GM12878 (cell line): ENCODE data around the gene DLX6. TPM values are rescaled to one million over a fixed set of nuclear protein-coding genes. Genes with fewer than 3 reads are reported as not detected.

Source experiments
- ATAC-seq: fragments of 200-7000 bp; cut with Tn5 transposase; 3 replicates; pipeline ENCODE4 v1.9.1; 2020; ENCODE audit warnings: mild to moderate bottlenecking, moderate library complexity
- BruUV-seq: library from RNA; stranded (reverse); fragments of 400-500 nt; replicated peaks from 2 replicates; lab custom pipeline; 2021; lab: Mats Ljungman, UMichigan
- CTCF ChIA-PET: fragments of 300-600 bp; sonication (Branson Sonifier 250); formaldehyde crosslinking; extraction: SDS; loops from one replicate; lab custom pipeline; 2021; ENCODE audit warnings: inconsistent platforms; lab: Yijun Ruan, JAX
- POLR2A ChIA-PET: fragments of 350-600 bp; formaldehyde crosslinking; extraction: SDS; loops from one replicate; lab custom pipeline; 2021; ENCODE audit warnings: inconsistent platforms; lab: Charles Lee
- RAD21 ChIA-PET: fragments of 300-600 bp; sonication (Branson Sonifier 250); formaldehyde crosslinking; loops from one replicate; lab custom pipeline; 2023; ENCODE audit warnings: antibody characterized with exemption; ENCODE audit not compliant: unreplicated experiment; lab: Charles Lee
- SMC1A ChIA-PET: fragments of 300-600 bp; sonication (Branson Sonifier 250); formaldehyde crosslinking; loops from one replicate; lab custom pipeline; 2023; ENCODE audit not compliant: unreplicated experiment, uncharacterized antibody; lab: Charles Lee
- DNase-seq: peaks from one replicate; pipeline ENCODE4 v3.0.0-alpha.2; 2011; ENCODE audit warnings: low read depth, low spot score
- FAIRE-seq: peaks from 3 replicates; lab custom pipeline; 2011; peaks lifted over from hg19 to GRCh38; lab: Jason Lieb, UNC
- H2AFZ ChIP-seq: 2 replicates; pipeline ENCODE4 v1.6.0; 2011; ENCODE audit warnings: low read depth, low read length, control low read depth; ENCODE audit not compliant: control insufficient read depth
- H3K27ac ChIP-seq: 2 replicates; pipeline ENCODE4 v1.5.1; 2011; ENCODE audit warnings: control low read depth; ENCODE audit not compliant: control insufficient read depth, insufficient read depth
- H3K27me3 ChIP-seq, 2 experiments: replicated peaks in 1 of 2; 2 replicates each; pipeline versions ENCODE4 v1.6.0 to v1.6.1; 2011; ENCODE audit warnings: low read length in 1 of 2; ENCODE audit not compliant: control insufficient read depth in 2 of 2, insufficient read depth in 2 of 2
- H3K36me3 ChIP-seq, 2 experiments: 2 replicates each; pipeline ENCODE4 v1.5.1; 2011; ENCODE audit warnings: low read length in 1 of 2; ENCODE audit not compliant: control insufficient read depth in 2 of 2, insufficient read depth in 2 of 2
- H3K4me1 ChIP-seq: 2 replicates; pipeline ENCODE4 v1.6.1; 2011; ENCODE audit warnings: mild to moderate bottlenecking, low read length, moderate library complexity, mixed read lengths; ENCODE audit not compliant: control insufficient read depth, insufficient read depth
- H3K4me2 ChIP-seq: 2 replicates; pipeline ENCODE4 v1.6.0; 2011; ENCODE audit warnings: control low read depth; ENCODE audit not compliant: control insufficient read depth, insufficient read depth
- H3K4me3 ChIP-seq: fragments of 200-600 bp; sonication (generic); 2 replicates; pipeline ENCODE4 v1.5.1; 2016
- H3K79me2 ChIP-seq: 2 replicates; pipeline ENCODE4 v1.6.0; 2011; ENCODE audit warnings: low read length; ENCODE audit not compliant: control insufficient read depth, insufficient read depth
- H3K9ac ChIP-seq: 2 replicates; pipeline ENCODE4 v1.8.0; 2011; ENCODE audit warnings: low read length, control low read depth, mixed read lengths; ENCODE audit not compliant: control insufficient read depth, insufficient read depth
- H3K9me3 ChIP-seq: replicated peaks from 3 replicates; pipeline ENCODE4 v1.5.1; 2011; ENCODE audit warnings: mild to moderate bottlenecking, low read length; ENCODE audit not compliant: control insufficient read depth, insufficient read depth
- H4K20me1 ChIP-seq: 2 replicates; pipeline ENCODE4 v1.6.0; 2011; ENCODE audit not compliant: control insufficient read depth, insufficient read depth
- BCLAF1 ChIP-seq: fragments of 450-650 bp; IDR thresholded peaks from 2 replicates; pipeline ENCODE4 v1.6.1; 2017; ENCODE audit warnings: antibody characterized with exemption, mild to moderate bottlenecking, moderate library complexity
- HCFC1 ChIP-seq: fragments of 150-350 bp; IDR thresholded peaks from 2 replicates; pipeline ENCODE4 v1.6.1; 2014; ENCODE audit warnings: low read length
- MEF2A ChIP-seq: IDR thresholded peaks from 2 replicates; pipeline ENCODE4 v1.6.1; 2011; ENCODE audit warnings: low read depth, mild to moderate bottlenecking, low read length, moderate library complexity; ENCODE audit not compliant: insufficient read depth
- MLLT1 ChIP-seq: fragments of 450-650 bp; IDR thresholded peaks from 2 replicates; pipeline ENCODE4 v1.6.1; 2016; ENCODE audit warnings: mild to moderate bottlenecking
- NRF1 ChIP-seq: conservative IDR thresholded peaks from 2 replicates; pipeline ENCODE4 v1.6.1; 2011; ENCODE audit warnings: mild to moderate bottlenecking, low read depth, low read length, improper control_type of control experiment
- POLR2A ChIP-seq: IDR thresholded peaks from 2 replicates; pipeline ENCODE4 v1.6.1; 2011; ENCODE audit warnings: low read depth, mild to moderate bottlenecking, low read length
- POLR2AphosphoS2 ChIP-seq: IDR thresholded peaks from 2 replicates; pipeline ENCODE4 v1.6.1; 2011; ENCODE audit warnings: low read depth, mild to moderate bottlenecking, low read length, improper control_type of control experiment, moderate library complexity
- PRDM15 ChIP-seq: fragments of 450-650 bp; formaldehyde crosslinking; IDR thresholded peaks from 2 replicates; pipeline ENCODE4 v1.4.0; 2020; ENCODE audit warnings: mild to moderate bottlenecking, moderate library complexity
- WGBS: methylation state at CpG from one replicate; pipeline ENCODE4 v1.1.6; 2016; ENCODE audit warnings: low lambda C conversion rate; ENCODE audit not compliant: insufficient replicate concordance, insufficient coverage; ENCODE audit errors: missing lambda C conversion rate; 5-methylcytosine and 5-hydroxymethylcytosine counted together
- in situ Hi-C: fragments of 300-500 bp; cut with MboI; formaldehyde crosslinking; loops from 9 replicates; pipeline ENCODE4 v1.14.3; 2018; ENCODE audit warnings: mixed read lengths
- intact Hi-C: fragments of 100-400 bp; cut with micrococcal nuclease; formaldehyde crosslinking; loops from one replicate; pipeline ENCODE4 v1.14.2; 2022; ENCODE audit not compliant: unreplicated experiment
- polyA plus RNA-seq, 11 experiments: library from polyadenylated mRNA; depleted of rRNA in 4 of 11; unstranded in 6 of 11; stranded (reverse) in 5 of 11; fragments of >200 nt; fragmentation: Nextera tagmentation in 4 of 11; fragmentation: Illumina TruSeq in 1 of 11; extraction: Ambion mirVana in 4 of 11; extraction: Trizol in 1 of 11; gene quantifications; 1 replicate in 1 of 11; 2 replicates in 10 of 11; pipeline versions ENCODE4 v1.2.1 to v1.2.3, GENCODE V29; 2011 to 2016; ENCODE audit warnings: inconsistent platforms in 2 of 11, missing spikeins in 2 of 11, low read depth in 1 of 11
- total RNA-seq, 4 experiments: library from RNA; depleted of rRNA in 3 of 4; stranded (reverse); fragments of >200 nt in 3 of 4; fragmentation: Illumina TruSeq in 1 of 4; extraction: Trizol in 1 of 4; gene quantifications; 2 replicates each; pipeline versions ENCODE4 v1.2.1 to v1.2.3, GENCODE V29; 2013 to 2021

DLX6 gene
- total and polyA plus RNA-seq, 10 of the 15 experiments (the other 5 are each of a cell fraction or from before 2014, with no cell fraction given), result not detected

DNA sequence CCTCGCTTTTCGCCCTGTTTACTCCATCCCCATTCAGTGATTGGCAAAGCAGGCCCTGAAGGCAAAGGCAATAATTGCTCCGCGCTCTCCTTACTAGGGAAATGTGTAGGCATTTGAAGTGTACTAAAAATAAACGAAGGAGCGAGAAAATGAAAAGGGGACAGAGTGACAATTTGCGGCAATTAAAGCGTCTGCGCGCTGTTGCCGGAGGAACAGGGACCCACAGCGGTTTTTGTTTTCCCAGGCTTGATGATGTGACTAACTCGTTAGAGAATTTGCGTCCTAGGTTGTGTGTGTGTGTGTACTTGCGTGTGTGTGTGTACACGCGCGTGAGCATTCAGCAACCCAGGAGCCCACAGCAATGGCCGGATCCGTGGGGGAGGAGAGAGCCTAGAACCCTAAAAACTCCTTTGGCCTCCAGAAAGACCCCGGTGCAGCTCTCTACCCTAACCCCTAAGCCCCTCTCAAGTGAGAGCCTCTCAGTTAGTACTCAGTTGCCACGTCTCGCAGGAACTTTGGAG, 7.8 kb upstream of the DLX6 start:
- WGBS, result 36% methylated on average over 23 of the region's 23 CpGs
- Histone ChIP-seq H3K4me1 (no peaks in the 10 kb centered on the region), H3K27ac (no peak overlapping the region), H3K4me3 (no peak overlapping the region), H3K36me3 (no peaks in the 10 kb centered on the region), H3K9me3 (no peaks in the 10 kb centered on the region; the same call in 2 of the 3 replicates), H3K79me2 (no peaks in the 10 kb centered on the region), H4K20me1 (no peaks in the 10 kb centered on the region; the same call in 1 of the 2 replicates), H3K4me2 (no peak overlapping the region), H3K9ac (no peak overlapping the region), H2AFZ (no peak overlapping the region), H3K27me3 (peaks cover 14 to 26% of the 10 kb centered on the region in 2 experiments)
- SMC1A ChIA-PET, result no interaction called here
- TF ChIP-seq POLR2A (no peak), BCLAF1 (no peak), PRDM15 (CRISPR knock-in tag) (no peak), MLLT1 (no peak), POLR2AphosphoS2 (no peak), HCFC1 (no peak), MEF2A (no peak), NRF1 (no peak)
- no peak for ATAC-seq
- RAD21 ChIA-PET, result no interaction called here
- BruUV-seq, result no TSS peak
- POLR2A ChIA-PET, result no interaction called here
- no peak for DNase-seq
- in situ Hi-C loops, result no loop called here
- FAIRE-seq, result no peak
- intact Hi-C loops, result no loop called here
- CTCF ChIA-PET, result no interaction called here
